Measurements from ENCODE around the gene PJA1.

The PJA1 gene

DNA sequence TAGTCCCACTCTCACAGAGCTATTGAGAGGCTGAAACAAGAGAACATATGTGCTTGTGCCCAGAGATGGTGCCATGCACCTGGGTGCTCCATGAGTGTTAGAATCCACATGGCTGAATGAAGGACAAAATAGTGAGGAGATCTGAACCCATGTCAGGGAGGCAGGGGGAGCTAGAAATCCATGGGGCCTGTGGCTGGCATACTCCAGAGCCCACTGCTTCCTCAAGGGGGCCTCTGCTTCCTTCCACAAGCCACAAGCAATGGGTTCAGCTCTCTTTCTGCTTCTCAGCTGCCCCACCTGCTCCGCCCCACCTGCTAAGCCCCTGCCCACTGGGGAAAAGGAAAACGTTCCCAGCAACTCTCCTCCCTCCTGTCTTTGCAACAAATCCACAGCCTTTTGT, 46.1 kb downstream of the PJA1 start:
- no peak overlapping the region for H3K4me3 ChIP-seq (ENCODE audit: low read depth, low read length)

GRCh38 chrX:69117876-69118526, 47.3 kb downstream of the PJA1 start:
- no peak overlapping the region for H3K4me3 ChIP-seq (ENCODE audit: low read depth, low read length)

GRCh38 chrX:69116077-69116476, 49.2 kb downstream of the PJA1 start:
- H3K4me3 ChIP-seq (ENCODE audit: low read depth, low read length): no peak overlapping the region

GRCh38 chrX:69113723-69114122, 51.5 kb downstream of the PJA1 start:
- no peak overlapping the region for H3K4me3 ChIP-seq (ENCODE audit: low read depth, low read length)
